Osteocyte (in vitro differentiated cells): Measurements from ENCODE around the gene ITPR1. TPM values are rescaled to one million over a fixed set of nuclear protein-coding genes. Genes with fewer than 3 reads are reported as not detected.

Experiments
- DNase-seq: peaks from one replicate; pipeline ENCODE4 v3.0.0; 2021; ENCODE audit warnings: mixed read lengths; ENCODE audit not compliant: unreplicated experiment; ENCODE audit errors: extremely low spot score
- H3K27ac Mint-ChIP-seq: one replicate; pipeline ENCODE4 v1.8.0; 2021; ENCODE audit warnings: mild to moderate bottlenecking, mixed read lengths; ENCODE audit not compliant: unreplicated experiment
- H3K27me3 Mint-ChIP-seq: one replicate; pipeline ENCODE4 v1.8.0; 2021; ENCODE audit warnings: mixed read lengths; ENCODE audit not compliant: unreplicated experiment
- H3K36me3 Mint-ChIP-seq: one replicate; pipeline ENCODE4 v1.8.0; 2021; ENCODE audit warnings: mixed read lengths; ENCODE audit not compliant: unreplicated experiment
- H3K4me1 Mint-ChIP-seq: one replicate; pipeline ENCODE4 v1.8.0; 2021; ENCODE audit warnings: mixed read lengths; ENCODE audit not compliant: unreplicated experiment
- H3K4me3 Mint-ChIP-seq: one replicate; pipeline ENCODE4 v1.8.0; 2021; ENCODE audit warnings: mild to moderate bottlenecking, moderate library complexity, mixed read lengths; ENCODE audit not compliant: unreplicated experiment
- H3K9me3 Mint-ChIP-seq: one replicate; pipeline ENCODE4 v1.8.0; 2021; ENCODE audit warnings: mixed read lengths; ENCODE audit not compliant: unreplicated experiment
- total RNA-seq: library from RNA; stranded (reverse); gene quantifications from 2 replicates; pipeline ENCODE4 v1.2.1, GENCODE V29; 2021
- TF ChIP-seq, protein P1 (sequence below): fragments of 200-600 bp; sonication (generic); IDR thresholded peaks from 2 replicates; pipeline ENCODE4 v1.5.0; 2021; ENCODE audit warnings: antibody characterized with exemption, mild to moderate bottlenecking, moderate library complexity

Gene ITPR1
- total RNA-seq, 1 donor from 2014 or later: 34.3 TPM

DNA sequence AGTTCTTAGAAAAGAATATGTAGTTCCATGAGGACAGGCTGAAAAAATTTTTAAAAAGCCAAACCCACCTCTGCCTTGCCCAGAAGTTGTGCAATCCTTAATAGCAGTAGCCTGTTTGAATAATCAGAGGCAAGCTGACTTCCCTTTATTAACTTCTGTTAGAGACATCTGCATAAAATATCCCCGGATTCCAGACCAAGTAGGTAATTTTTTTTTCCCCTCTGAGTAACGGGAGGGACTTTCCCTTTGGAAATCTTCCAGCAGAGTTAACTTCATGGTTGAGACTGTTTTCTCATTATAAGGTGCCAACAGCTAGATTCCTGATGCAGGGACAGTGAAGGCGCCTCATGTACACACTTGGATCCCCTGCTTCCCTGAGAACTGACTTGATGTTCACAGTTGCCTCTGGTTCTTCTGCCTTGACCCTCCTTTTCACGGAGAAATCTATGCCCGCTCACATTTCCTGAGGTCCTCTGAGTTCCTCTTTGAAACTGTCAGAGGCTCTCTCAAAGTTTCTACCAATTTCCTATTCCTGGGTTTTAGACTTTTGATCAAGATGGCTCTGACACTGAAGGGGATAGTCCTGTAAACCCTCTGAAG is 258.5 kb downstream of the ITPR1 start:
- no peak for DNase-seq
- H3K27ac Mint-ChIP-seq: peak overlapping the region; percentile 79

DNA sequence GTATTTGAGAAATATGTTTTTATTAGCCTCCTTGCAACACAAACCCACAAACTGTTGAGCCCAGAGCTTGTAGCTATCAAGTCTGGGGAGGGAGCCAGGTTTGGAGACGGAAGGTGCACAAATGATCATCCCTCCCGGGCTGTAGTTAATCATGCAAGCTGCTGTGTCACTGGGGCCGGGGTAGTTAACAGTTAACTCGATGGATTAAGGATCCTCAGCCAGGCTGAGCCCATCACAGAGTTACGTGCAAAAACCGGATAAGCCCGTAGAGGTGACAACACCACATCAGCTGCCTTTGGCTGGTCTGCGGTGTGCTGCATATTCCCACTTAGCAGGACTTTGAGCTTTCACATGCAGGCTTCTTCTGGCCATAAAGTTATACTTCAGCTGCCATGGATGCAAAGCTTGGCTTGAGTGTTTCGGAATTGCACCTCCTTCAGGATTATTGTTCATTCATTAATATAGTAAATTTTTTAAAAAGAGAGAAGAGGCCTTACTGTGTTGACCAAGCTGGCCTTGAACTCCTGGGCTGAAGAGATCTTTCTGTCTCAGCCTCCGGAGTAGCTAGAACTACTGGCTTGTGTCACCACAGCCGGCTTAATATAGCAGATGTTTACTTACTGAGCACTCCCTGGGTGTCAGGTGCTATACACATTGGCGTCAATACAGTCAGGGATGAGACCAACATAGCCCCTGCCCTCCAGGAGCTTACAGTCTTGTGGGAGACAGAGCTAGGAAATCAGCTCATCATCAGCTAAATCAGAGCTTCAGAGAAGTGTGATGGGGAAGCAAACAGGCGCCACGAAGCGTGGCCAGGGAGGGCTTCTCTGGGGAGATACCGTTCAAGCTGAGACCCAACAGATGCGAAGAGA is 259.3 kb downstream of the ITPR1 start:
- TF ChIP-seq, protein P1, sequence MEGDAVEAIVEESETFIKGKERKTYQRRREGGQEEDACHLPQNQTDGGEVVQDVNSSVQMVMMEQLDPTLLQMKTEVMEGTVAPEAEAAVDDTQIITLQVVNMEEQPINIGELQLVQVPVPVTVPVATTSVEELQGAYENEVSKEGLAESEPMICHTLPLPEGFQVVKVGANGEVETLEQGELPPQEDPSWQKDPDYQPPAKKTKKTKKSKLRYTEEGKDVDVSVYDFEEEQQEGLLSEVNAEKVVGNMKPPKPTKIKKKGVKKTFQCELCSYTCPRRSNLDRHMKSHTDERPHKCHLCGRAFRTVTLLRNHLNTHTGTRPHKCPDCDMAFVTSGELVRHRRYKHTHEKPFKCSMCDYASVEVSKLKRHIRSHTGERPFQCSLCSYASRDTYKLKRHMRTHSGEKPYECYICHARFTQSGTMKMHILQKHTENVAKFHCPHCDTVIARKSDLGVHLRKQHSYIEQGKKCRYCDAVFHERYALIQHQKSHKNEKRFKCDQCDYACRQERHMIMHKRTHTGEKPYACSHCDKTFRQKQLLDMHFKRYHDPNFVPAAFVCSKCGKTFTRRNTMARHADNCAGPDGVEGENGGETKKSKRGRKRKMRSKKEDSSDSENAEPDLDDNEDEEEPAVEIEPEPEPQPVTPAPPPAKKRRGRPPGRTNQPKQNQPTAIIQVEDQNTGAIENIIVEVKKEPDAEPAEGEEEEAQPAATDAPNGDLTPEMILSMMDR: no peak
- no peak overlapping the region for H3K4me3 Mint-ChIP-seq
- no peaks in the 10 kb centered on the region for H3K27me3 Mint-ChIP-seq
- no peaks in the 10 kb centered on the region for H3K9me3 Mint-ChIP-seq
- H3K27ac Mint-ChIP-seq: peak overlapping the region; percentile 79
- H3K4me1 Mint-ChIP-seq: peaks cover 39% of the 10 kb centered on the region
- no peak for DNase-seq
- peaks cover 5% of the 10 kb centered on the region for H3K36me3 Mint-ChIP-seq

More for the DNA sequence above, 258.5 kb downstream of the ITPR1 start:
- H3K27me3 Mint-ChIP-seq: no peaks in the 10 kb centered on the region
- no peak overlapping the region for H3K4me3 Mint-ChIP-seq
- peaks cover 48% of the 10 kb centered on the region for H3K4me1 Mint-ChIP-seq
- TF ChIP-seq, protein P1: no peak
- H3K36me3 Mint-ChIP-seq: peaks cover 5% of the 10 kb centered on the region
- H3K9me3 Mint-ChIP-seq: no peaks in the 10 kb centered on the region

DNA sequence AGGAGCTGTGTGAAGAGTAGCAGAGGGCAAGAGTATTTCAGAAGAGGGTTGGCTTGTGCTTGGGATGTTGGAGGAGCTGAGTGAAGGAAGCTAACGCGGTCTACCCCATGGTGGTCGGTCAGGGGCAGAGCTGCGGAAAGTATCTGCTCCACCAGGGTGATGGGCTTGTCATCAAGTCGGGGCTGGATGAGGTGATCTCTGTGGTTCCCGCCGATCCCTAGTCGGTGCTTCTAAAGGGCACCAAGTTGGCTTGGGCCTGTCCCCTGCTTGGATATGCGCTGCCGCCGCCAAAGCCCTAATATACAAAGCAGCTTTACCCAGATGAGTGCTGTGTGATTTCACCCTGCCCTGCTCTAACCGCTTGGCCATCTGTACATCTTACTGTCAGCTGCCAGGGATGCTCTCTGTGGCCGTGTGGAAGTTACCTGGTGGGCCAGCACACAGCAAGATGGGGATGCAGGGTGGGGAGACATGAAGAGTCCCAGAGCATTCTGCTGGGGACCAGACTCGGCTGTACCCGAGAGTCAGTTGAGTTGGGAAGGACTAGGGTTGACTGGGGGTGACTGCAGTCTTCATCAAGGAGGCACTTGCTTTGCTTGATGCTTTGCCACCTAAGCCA is 260.0 kb downstream of the ITPR1 start:
- Mint-ChIP-seq H3K4me3 (no peak overlapping the region), H3K36me3 (peaks cover 5% of the 10 kb centered on the region), H3K27ac (no peak overlapping the region), H3K4me1 (peaks cover 32% of the 10 kb centered on the region), H3K27me3 (no peaks in the 10 kb centered on the region), H3K9me3 (no peaks in the 10 kb centered on the region)
- no peak for DNase-seq
- TF ChIP-seq, protein P1: no peak

DNA sequence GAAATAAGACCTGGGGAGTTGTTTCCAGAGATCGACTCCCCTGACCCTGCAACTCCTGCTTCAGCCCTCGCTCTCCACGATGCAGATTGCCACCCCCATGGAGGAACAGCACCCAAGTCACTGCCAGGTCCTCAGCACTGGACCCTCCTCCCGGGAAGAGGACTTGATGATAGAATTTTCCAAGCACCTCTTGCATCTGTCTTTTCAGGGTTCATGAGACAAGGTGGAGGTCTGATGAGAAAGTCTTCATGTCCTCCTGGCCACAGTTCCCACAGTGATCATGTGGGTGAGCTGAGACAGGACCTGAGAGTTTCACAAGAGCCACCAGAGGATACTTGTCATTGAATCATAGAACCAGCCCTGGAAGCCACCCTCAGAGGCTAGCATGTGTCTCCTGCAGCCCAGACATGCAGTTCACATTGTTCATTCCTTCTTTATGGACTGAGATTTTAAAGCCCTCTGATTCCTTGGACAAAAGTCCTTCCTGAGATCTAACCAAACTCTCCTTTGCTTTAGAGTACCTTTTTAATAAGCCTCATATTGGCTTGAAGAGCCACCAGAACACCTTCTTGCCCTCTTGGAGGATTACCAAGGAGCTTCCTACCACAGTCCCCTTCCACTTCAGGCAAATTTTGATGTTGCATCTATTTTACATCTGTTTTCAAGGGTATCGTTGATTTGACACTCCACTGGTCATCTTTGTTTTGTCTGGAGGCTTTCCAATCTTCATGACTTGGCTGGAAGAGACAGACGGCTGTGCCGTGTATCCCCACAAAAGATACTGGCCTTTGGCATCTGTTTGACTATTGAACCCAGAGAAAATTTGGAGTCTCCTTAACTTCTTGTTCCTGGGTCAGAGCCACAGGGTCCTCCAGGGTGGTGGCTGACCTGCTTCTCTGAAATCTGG is 261.3 kb downstream of the ITPR1 start:
- DNase-seq: no peak
- TF ChIP-seq, protein P1: no peak
- H3K4me3 Mint-ChIP-seq: no peak overlapping the region
- H3K27ac Mint-ChIP-seq: no peak overlapping the region
- peaks cover 25% of the 10 kb centered on the region for H3K4me1 Mint-ChIP-seq
- no peaks in the 10 kb centered on the region for H3K27me3 Mint-ChIP-seq
- H3K9me3 Mint-ChIP-seq: no peaks in the 10 kb centered on the region
- H3K36me3 Mint-ChIP-seq: peaks cover 5% of the 10 kb centered on the region
